Posterior cingulate gyrus (tissue), 11 donors: Measurements from ENCODE around the gene PCCB.
"Not testable (repeated sequence)": the region's sequence is repeated elsewhere in the genome, so short reads cannot be mapped to it uniquely, and the experiment has no call there.

Source experiments
- DNase-seq, 10 donors: peaks; one replicate each; pipeline versions ENCODE4 v3.0.0 to v3.0.0-alpha.2; 2020 to 2021; ENCODE audit warnings: mixed read lengths in 3 of 10
- intact Hi-C: fragments of 100-400 bp; cut with DNase I; formaldehyde crosslinking; loops from one replicate; pipeline ENCODE4 v1.15.1; 2023

Gene PCCB

GRCh38 chr3:136305879-136306278 lies 55.7 kb downstream of the PCCB start:
- intact Hi-C loops, result no loop called here
- no peak for DNase-seq

GRCh38 chr3:136311261-136311660 lies 61.1 kb downstream of the PCCB start:
- intact Hi-C loops, result no loop called here

GRCh38 chr3:136311968-136312367 lies 61.8 kb downstream of the PCCB start:
- no peak for DNase-seq
- intact Hi-C loops, result no loop called here

More at GRCh38 chr3:136311261-136311660, 61.1 kb downstream of the PCCB start:
- no peak for DNase-seq

GRCh38 chr3:136326316-136326715 lies 76.2 kb downstream of the PCCB start:
- intact Hi-C loops, result no loop called here
- DNase-seq, result no peak

- intact Hi-C loops, result no loop called here
Observed at GRCh38 chr3:136327671-136328070, 77.5 kb downstream of the PCCB start.

GRCh38 chr3:136329593-136329992 lies 79.5 kb downstream of the PCCB start:
- intact Hi-C loops, result no loop called here
- no peak for DNase-seq

More at GRCh38 chr3:136327671-136328070, 77.5 kb downstream of the PCCB start:
- no peak for DNase-seq

GRCh38 chr3:136330900-136331299 lies 80.8 kb downstream of the PCCB start:
- intact Hi-C loops, result no loop called here
- no peak for DNase-seq

- no peak for DNase-seq
- intact Hi-C loops, result no loop called here
Observed at GRCh38 chr3:136332302-136332701, 82.2 kb downstream of the PCCB start.

GRCh38 chr3:136332776-136333175 lies 82.6 kb downstream of the PCCB start:
- DNase-seq, result no peak
- intact Hi-C loops, result no loop called here

GRCh38 chr3:136334209-136334608 lies 84.1 kb downstream of the PCCB start:
- no peak for DNase-seq
- intact Hi-C loops, result no loop called here

- DNase-seq, intact Hi-C loops: not testable (repeated sequence)
Observed at GRCh38 chr3:136334726-136335125, 84.6 kb downstream of the PCCB start.

- DNase-seq, result no peak
- intact Hi-C loops, result no loop called here
Observed at GRCh38 chr3:136336329-136337100, 86.4 kb downstream of the PCCB start.

- DNase-seq, result no peak
- intact Hi-C loops, result no loop called here
Observed at GRCh38 chr3:136343446-136343845, 93.3 kb downstream of the PCCB start.

GRCh38 chr3:136343873-136344555 lies 93.9 kb downstream of the PCCB start:
- intact Hi-C loops, result no loop called here
- peak in 8 of 10 donors; percentile 25 to 90 (median 34) for DNase-seq

GRCh38 chr3:136346486-136346885 lies 96.3 kb downstream of the PCCB start:
- intact Hi-C loops, result no loop called here
- no peak for DNase-seq

- intact Hi-C loops, result no loop called here
- no peak for DNase-seq
Observed at GRCh38 chr3:136350132-136350531, 100.0 kb downstream of the PCCB start.

GRCh38 chr3:136350557-136350956 lies 100.4 kb downstream of the PCCB start:
- intact Hi-C loops, result no loop called here
- no peak for DNase-seq

GRCh38 chr3:136351351-136351750 lies 101.2 kb downstream of the PCCB start:
- intact Hi-C loops, result no loop called here
- DNase-seq, result no peak

GRCh38 chr3:136351905-136352304 lies 101.8 kb downstream of the PCCB start:
- intact Hi-C loops, result no loop called here
- no peak for DNase-seq

GRCh38 chr3:136353461-136353860 lies 103.3 kb downstream of the PCCB start:
- intact Hi-C loops, result no loop called here
- DNase-seq, result no peak

GRCh38 chr3:136366289-136366688 lies 116.1 kb downstream of the PCCB start:
- intact Hi-C loops, result no loop called here
- no peak for DNase-seq

- intact Hi-C loops, DNase-seq: not testable (repeated sequence)
Observed at GRCh38 chr3:136375800-136376199, 125.7 kb downstream of the PCCB start.
